Central memory CD8-positive, alpha-beta T cell (primary cell): ENCODE results near the gene OR6A2.
A peak's percentile ranks its signal among the peaks of the same experiment; 100 is the strongest.

ENCODE experiments used
- ATAC-seq: fragments of 150-1000 bp; cut with Tn5 transposase; replicated peaks from 2 replicates; pipeline ENCODE4 v1.10.0; 2022; ENCODE audit warnings: mild to moderate bottlenecking, moderate FRiP score, moderate number of reproducible peaks; ENCODE audit not compliant: poor library complexity, severe bottlenecking; ENCODE audit errors: extremely low read depth
- DNase-seq, 2 donors: peaks; one replicate each; pipeline ENCODE4 v3.0.0; 2021; ENCODE audit warnings: low spot score in 2 of 2
- H3K27ac Mint-ChIP-seq: one replicate; pipeline ENCODE4 v1.8.0; 2022; ENCODE audit warnings: low read depth, mild to moderate bottlenecking, moderate library complexity, mixed read lengths
- H3K27me3 Mint-ChIP-seq: one replicate; pipeline ENCODE4 v1.8.0; 2022; ENCODE audit warnings: mixed read lengths
- H3K36me3 Mint-ChIP-seq: one replicate; pipeline ENCODE4 v1.8.0; 2022; ENCODE audit warnings: mild to moderate bottlenecking, moderate library complexity, mixed read lengths; ENCODE audit not compliant: insufficient read depth
- H3K4me1 Mint-ChIP-seq: one replicate; pipeline ENCODE4 v1.8.0; 2022; ENCODE audit warnings: mixed read lengths
- H3K4me3 Mint-ChIP-seq: one replicate; pipeline ENCODE4 v1.8.0; 2022; ENCODE audit warnings: mild to moderate bottlenecking, moderate library complexity, mixed read lengths
- H3K9me3 Mint-ChIP-seq: one replicate; pipeline ENCODE4 v1.8.0; 2022; ENCODE audit warnings: mixed read lengths

Gene OR6A2

DNA sequence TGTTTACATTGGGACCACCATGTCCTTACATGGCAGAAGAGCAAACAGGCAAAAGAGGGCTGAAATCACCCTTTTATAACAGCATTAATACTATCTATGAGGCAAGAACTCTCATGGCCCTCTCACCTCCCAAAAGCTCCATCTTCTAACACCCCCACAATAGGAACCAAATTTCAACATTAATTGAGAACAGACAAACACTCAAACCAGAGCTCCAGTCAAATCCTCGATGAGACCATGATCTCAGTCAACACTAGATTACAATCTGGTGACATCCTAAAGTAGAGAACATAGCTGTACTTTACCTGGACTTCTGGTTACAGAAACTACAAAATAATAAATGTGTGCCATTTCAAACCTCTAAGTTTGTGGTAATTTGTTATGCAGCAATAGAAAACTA is 52.9 kb downstream of the OR6A2 start:
- no peak overlapping the region for H3K27ac Mint-ChIP-seq
- H3K36me3 Mint-ChIP-seq, result peaks cover 4% of the 10 kb centered on the region
- peaks cover 10% of the 10 kb centered on the region for H3K4me1 Mint-ChIP-seq
- no peaks in the 10 kb centered on the region for H3K9me3 Mint-ChIP-seq
- H3K27me3 Mint-ChIP-seq, result no peaks in the 10 kb centered on the region
- DNase-seq (no peak), ATAC-seq (no peak)
- no peak overlapping the region for H3K4me3 Mint-ChIP-seq

GRCh38 chr11:6746086-6746618 is 53.3 kb downstream of the OR6A2 start:
- ATAC-seq, result peak; percentile 87
- peaks cover 10% of the 10 kb centered on the region for H3K4me1 Mint-ChIP-seq
- H3K4me3 Mint-ChIP-seq, result no peak overlapping the region
- DNase-seq, result peak in 1 of 2 donors; percentile 17
- H3K27ac Mint-ChIP-seq, result no peak overlapping the region
- H3K36me3 Mint-ChIP-seq, result peaks cover 4% of the 10 kb centered on the region
- no peaks in the 10 kb centered on the region for H3K9me3 Mint-ChIP-seq
- H3K27me3 Mint-ChIP-seq, result no peaks in the 10 kb centered on the region

GRCh38 chr11:6745465-6746015 is 53.9 kb downstream of the OR6A2 start:
- peaks cover 16% of the 10 kb centered on the region for H3K4me1 Mint-ChIP-seq
- no peak for DNase-seq
- no peaks in the 10 kb centered on the region for H3K27me3 Mint-ChIP-seq
- H3K27ac Mint-ChIP-seq, result no peak overlapping the region
- H3K36me3 Mint-ChIP-seq, result peaks cover 9% of the 10 kb centered on the region
- H3K9me3 Mint-ChIP-seq, result no peaks in the 10 kb centered on the region
- ATAC-seq, result peak; percentile 55
- no peak overlapping the region for H3K4me3 Mint-ChIP-seq

GRCh38 chr11:6745018-6745417 is 54.5 kb downstream of the OR6A2 start:
- H3K4me1 Mint-ChIP-seq, result peaks cover 20% of the 10 kb centered on the region
- no peak overlapping the region for H3K4me3 Mint-ChIP-seq
- H3K9me3 Mint-ChIP-seq, result no peaks in the 10 kb centered on the region
- ATAC-seq, result no peak
- no peaks in the 10 kb centered on the region for H3K27me3 Mint-ChIP-seq
- peaks cover 14% of the 10 kb centered on the region for H3K36me3 Mint-ChIP-seq
- H3K27ac Mint-ChIP-seq, result no peak overlapping the region
- no peak for DNase-seq

GRCh38 chr11:6742260-6742659 is 57.2 kb downstream of the OR6A2 start:
- DNase-seq (no peak), ATAC-seq (no peak)
- H3K4me1 Mint-ChIP-seq, result peaks cover 31% of the 10 kb centered on the region
- H3K4me3 Mint-ChIP-seq, result no peak overlapping the region
- H3K36me3 Mint-ChIP-seq, result peaks cover 30% of the 10 kb centered on the region
- H3K9me3 Mint-ChIP-seq, result no peaks in the 10 kb centered on the region
- no peaks in the 10 kb centered on the region for H3K27me3 Mint-ChIP-seq
- H3K27ac Mint-ChIP-seq, result no peak overlapping the region
